ELR (cell line): Measurements from ENCODE around the gene SVOP.

ENCODE experiments used
- DNase-seq: peaks from one replicate; pipeline ENCODE4 v3.0.0-alpha.2; 2015; ENCODE audit warnings: low read depth

SVOP gene

DNA sequence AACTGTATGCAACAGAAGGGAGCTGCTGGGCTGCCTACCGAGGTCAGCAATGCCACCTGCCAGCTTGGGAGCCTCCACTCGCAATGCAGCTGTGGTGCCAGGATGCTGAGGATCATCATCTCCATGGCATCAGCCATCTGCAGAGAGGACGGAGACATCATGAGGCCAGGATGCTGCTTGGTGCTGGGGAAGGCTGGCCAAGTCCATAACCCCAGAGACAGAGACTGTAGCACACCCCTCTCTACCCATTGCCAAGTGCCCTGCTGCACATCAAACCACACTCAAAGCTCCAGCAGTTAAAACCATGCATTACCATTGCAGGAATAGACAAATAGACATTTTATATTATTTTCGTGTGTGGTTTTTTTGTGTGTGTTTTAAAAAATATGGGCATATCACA lies 43.5 kb downstream of the SVOP start:
- no peak for DNase-seq

DNA sequence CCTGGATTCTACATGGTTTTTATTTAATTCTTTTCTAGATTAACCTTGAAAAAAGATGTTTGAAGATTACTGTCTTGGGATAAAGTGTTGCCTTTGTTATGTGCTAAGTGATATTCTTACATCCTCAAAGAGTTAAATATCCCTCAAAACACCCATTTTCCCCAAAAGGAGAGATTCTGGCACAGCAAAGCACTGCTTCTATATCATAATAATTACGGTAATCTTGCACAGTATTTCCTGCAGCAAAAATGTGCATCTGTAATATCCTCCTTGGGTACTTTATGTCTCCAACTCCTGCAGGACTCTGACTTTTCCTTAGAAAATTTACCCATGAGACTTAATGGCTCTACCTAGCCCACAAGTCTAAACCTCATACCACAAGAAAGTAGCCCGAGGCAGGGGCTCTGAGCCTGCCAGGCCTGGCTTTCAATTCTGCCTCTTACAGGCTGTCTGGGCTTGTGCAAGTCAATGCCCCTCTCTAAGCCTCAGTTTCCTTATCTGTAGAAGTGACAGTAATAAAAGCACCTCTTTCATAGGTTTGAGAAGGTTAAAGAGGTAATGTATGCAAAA lies 45.8 kb downstream of the SVOP start:
- DNase-seq, result peak; percentile 21

- no peak for DNase-seq
Observed at GRCh38 chr12:108973629-108974152, 47.2 kb downstream of the SVOP start.

- no peak for DNase-seq
Observed at GRCh38 chr12:108972358-108972757, 48.5 kb downstream of the SVOP start.

DNA sequence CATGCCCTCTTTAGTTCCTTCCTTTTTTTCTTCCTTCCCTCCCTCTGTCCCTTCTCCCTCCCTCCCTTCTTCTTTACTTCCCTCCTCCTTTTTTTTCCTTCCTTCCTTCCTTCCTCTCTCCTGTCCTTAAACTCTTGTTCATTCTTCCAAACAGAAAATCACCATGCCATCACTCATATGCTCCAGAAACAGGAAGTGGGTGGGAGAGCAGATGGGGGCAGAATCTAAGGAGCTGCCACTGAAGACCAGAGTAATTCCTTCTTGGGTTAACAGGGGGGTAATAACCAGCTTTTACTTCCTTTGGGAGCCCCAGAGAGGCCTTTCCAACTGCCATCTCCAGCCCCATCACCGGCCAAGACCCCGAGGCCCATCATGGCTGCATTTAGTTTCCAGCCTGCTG lies 51.2 kb downstream of the SVOP start:
- no peak for DNase-seq

DNA sequence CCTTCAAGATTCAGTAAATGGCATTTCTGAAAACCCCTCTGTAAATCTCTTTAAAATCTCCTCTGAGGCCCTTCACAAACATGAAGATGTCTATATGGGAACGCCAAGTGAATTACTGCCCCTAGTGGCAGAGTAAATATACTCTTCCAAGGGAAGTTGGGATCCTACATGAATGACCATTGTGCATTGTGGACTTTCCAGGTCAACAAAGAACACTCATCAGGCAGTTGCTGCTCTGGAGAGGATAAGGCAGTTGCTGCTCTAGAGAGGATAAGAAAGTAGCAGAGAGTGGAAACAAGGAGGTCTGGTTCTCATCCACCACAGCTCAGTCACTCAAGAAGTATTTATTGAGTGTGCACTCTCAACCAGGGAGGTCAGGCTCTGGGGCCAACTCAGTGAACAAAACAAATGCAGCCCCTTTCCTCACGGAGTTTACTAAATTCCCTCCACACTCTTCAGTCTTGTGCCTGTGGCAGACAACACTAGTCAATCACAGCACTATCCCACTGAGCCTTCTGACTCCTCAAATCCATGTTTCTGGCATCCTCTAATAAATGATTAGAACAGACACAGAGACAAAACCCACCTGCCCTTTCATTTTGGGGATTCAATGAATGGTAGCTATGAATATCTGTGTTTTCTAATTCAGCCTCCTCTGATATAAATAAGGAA lies 52.9 kb downstream of the SVOP start:
- DNase-seq, result peak; percentile 42

DNA sequence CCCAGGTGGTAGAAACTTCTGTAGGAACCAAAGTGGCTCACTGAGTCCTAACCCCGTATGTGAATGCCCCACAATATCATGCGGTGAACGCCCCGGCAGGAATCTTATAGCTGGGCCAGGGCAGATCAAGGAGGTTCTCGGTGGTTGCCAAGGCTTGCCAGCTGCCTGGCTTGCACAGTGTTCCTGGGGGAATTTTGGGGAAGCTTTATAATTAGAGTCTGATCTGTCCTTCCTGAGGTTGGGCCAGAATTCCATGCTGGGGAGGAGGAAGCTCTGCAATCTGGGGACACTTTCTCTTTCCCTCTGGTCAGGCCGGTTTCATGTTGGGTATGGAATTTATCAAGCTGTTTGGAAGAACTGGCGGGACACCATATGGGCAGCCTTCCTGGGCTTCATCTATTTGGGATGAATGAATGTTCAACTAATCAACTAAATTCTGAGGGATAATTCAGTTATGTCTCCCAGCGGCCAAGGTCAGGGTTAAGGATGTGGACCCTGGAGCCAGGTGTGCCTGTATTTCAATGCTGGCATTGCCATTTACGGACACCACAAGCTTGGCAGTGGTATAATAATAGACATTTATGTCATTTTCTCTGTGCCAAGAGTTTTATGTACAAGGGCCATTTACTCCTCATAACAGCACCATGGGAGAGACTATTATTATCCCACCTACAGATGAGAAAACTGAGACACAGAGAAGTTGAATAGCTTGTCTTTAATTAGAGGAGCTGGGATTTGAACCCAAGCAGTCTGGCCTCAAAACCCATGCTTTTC lies 54.3 kb downstream of the SVOP start:
- no peak for DNase-seq

- DNase-seq, result no peak
Observed at GRCh38 chr12:108965886-108966285, 55.0 kb downstream of the SVOP start.

GRCh38 chr12:108964371-108965352 lies 56.2 kb downstream of the SVOP start:
- no peak for DNase-seq

DNA sequence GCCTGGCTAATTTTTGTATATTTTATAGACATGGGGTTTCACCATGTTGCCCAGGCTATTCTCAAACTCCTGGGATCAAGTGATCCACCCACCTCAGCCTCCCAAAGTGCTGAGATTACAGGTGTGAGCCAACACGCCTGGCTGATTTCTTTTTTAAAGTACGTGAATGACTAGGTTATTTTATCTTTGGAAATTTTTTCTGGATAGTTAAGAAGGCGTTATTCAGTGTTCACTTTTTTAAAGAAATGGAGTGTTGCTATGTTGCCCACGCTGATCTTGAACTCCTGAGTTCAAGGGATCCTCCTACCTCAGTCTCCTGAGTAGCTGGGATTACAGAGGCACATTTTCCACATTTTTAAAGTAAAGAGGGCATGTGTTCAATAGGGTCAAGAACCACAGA lies 58.6 kb downstream of the SVOP start:
- DNase-seq, result no peak

DNA sequence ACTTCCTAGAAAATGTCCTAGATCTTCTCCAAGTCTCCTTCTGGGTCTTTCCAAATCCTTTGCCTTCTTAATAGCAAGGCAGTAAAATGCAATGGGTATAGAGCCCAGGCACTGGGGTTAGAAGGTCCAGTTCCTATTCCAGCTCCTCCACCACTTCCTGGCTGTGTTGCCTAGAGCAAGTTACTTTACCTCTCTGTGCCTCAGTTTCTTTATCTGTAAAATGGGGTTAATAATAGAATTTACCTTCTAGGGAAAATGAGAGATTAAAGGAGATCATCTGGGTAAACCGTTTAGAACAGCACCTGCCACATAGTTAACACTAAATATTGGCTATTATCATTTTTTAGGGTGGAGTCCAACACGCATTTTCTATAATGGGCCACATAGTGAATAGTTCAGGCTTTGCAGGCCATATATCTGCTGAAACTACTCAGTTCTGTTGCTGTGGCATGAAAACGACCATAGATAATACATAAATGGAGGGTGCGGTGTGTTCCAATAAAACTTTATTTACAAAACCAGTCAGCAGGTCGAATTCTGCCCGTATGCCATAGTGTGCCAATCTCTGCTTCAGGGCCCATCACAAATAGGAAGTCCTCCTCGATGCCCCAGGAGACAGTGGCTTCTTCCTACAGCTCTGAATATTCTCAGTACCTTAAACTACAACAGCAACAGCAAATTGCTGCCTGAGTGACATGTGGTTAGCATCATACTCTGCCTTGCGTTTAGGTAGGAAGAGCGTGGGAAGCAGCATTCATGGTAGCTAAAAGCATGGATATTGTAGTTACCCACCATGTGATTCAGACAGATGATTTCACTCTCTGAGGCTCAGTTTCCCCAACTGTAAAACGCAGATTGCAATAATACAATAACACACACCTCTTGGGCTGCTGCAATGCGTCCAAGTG lies 60.9 kb downstream of the SVOP start:
- DNase-seq, result no peak

GRCh38 chr12:108955225-108955835 lies 65.5 kb downstream of the SVOP start:
- no peak for DNase-seq

- peak; percentile 71 for DNase-seq
Observed at GRCh38 chr12:108950991-108951739, 69.7 kb downstream of the SVOP start.

DNA sequence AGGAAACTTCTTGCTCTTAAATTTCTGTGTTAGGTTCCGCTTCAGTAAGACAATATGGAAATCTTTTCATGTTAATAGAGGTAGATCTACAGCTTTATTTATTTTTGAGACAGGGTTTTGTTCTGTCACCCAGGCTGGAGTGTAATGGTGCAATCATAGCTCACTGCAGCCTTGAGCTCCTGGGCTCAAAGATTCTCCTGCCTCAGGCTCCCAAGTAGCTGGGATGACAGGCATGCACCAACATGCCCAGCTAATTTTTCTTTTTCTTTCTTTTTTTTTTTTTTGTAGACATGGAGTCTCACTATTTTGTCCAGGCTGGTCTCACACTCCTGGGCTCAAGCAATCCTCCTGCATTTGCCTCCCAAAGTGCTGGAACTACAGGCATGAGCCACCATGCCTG lies 70.9 kb downstream of the SVOP start:
- no peak for DNase-seq

DNA sequence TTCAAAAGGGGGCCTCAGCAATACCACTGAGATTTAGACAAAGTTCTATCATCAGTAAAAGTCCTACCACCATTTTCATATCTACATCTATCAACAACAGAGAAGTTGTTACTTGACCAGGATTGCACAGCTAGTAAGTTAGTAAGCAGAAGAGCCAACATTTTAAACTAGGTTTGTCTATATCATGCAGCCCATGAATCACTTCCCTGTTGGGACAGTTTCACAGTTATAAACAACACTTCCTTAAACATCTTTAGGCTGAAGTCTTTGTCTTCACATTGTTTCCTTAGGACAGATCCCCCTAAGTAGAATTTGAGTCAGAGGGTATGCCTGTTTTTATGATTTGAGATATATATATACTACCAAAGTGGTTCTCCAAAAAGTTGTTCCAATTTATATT lies 72.5 kb downstream of the SVOP start:
- peak; percentile 13 for DNase-seq

GRCh38 chr12:108947097-108947496 lies 73.8 kb downstream of the SVOP start:
- no peak for DNase-seq

GRCh38 chr12:108940138-108940537 lies 80.7 kb downstream of the SVOP start:
- no peak for DNase-seq

GRCh38 chr12:108939594-108939993 lies 81.3 kb downstream of the SVOP start:
- peak; percentile 48 for DNase-seq

DNA sequence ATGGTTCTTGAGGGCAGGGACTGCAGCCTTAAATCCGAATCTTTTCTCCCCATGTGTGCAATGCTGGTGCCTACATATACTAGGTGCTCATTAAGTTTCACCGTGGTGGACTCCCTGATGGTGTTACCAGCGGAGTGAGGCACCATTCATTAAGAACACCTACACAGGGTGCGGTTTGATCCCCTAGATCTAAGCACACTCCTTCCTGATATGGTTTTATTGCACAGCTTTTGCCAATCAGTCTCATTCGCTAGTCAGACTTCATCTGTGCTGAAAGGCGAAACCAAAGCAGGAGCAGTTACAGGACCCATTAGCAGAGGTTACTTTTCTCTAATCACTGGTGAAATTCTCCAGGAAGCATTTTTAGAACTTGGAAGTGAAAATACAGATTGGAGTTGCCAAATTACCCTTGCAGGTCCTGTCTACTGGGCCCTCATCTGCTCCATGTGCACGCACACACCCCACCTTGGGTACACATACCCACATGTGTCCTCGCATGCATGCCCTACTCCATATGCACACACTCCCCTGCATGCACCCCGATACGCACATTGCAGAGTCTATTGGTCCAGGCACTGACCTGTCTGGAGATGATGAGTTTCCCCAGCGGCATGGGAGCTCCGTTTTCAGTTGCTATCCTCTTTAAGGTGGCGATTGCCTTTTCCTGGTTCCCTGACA lies 82.5 kb downstream of the SVOP start:
- no peak for DNase-seq
